Transverse colon (tissue), 4 donors: ENCODE results near the gene MN1. TPM values are rescaled to one million over a fixed set of nuclear protein-coding genes. Genes with fewer than 3 reads are reported as not detected.

Source experiments
- DNase-seq: peaks from one replicate; pipeline ENCODE4 v3.0.0-alpha.2; 2019
- H3K27ac ChIP-seq, 4 donors: fragments of 200-600 bp; sonication (generic); 2 replicates each; pipeline ENCODE4 v1.5.1; 2016 to 2018; ENCODE audit warnings: inconsistent platforms in 4 of 4
- H3K27me3 ChIP-seq: fragments of 200-600 bp; sonication (generic); 2 replicates; pipeline ENCODE4 v1.5.1; 2017; ENCODE audit warnings: inconsistent platforms
- H3K36me3 ChIP-seq, 4 donors: fragments of 200-600 bp; sonication (generic); 2 replicates each; pipeline ENCODE4 v1.5.1; 2017 to 2019; ENCODE audit warnings: inconsistent platforms in 4 of 4
- H3K4me1 ChIP-seq, 4 donors: fragments of 200-600 bp; sonication (generic); 2 replicates each; pipeline ENCODE4 v1.5.1; 2017 to 2020; ENCODE audit warnings: inconsistent platforms in 4 of 4
- H3K4me3 ChIP-seq, 4 donors: fragments of 200-600 bp; sonication (generic); 1 replicate in 1 of 4; 2 replicates in 3 of 4; pipeline versions ENCODE4 v1.5.1 to v1.6.1; 2017 to 2019; ENCODE audit warnings: inconsistent platforms in 4 of 4
- H3K9me3 ChIP-seq, 2 donors: fragments of 200-600 bp; sonication (generic); 2 replicates each; pipeline ENCODE4 v1.5.1; 2017 to 2019; ENCODE audit warnings: inconsistent platforms in 2 of 2
- EP300 ChIP-seq: sonication (generic); formaldehyde crosslinking; IDR thresholded peaks from one replicate; pipeline ENCODE4 v1.6.1; 2017; ENCODE audit warnings: antibody characterized with exemption, low read depth
- POLR2A ChIP-seq: fragments of 450-650 bp; IDR thresholded peaks from one replicate; pipeline ENCODE4 v1.6.1; 2016; ENCODE audit warnings: antibody characterized with exemption, mild to moderate bottlenecking, moderate library complexity
- POLR2AphosphoS5 ChIP-seq, 3 donors: sonication (generic); formaldehyde crosslinking; IDR thresholded peaks; one replicate each; pipeline ENCODE4 v1.6.1; 2016; ENCODE audit warnings: antibody characterized with exemption in 3 of 3
- WGBS, 2 donors: methylation state at CpG; one replicate each; pipeline ENCODE4 v1.1.5; 2018; ENCODE audit warnings: low coverage in 1 of 2; 5-methylcytosine and 5-hydroxymethylcytosine counted together
- in situ Hi-C, 4 donors: fragments of 200-750 bp; cut with MboI; loops; one replicate each; pipeline versions ENCODE4 v1.15.0 to v1.15.1; 2017; ENCODE audit warnings: low sequenced_read_pairs in 3 of 4, low pct_ligation_motif_present in 1 of 4, low pct_unique_long_range_greater_than_20kb in 1 of 4
- intact Hi-C: fragments of 100-400 bp; cut with DNase I; formaldehyde crosslinking; loops from one replicate; pipeline ENCODE4 v1.15.1; 2023; ENCODE audit warnings: low total_unique reads
- total RNA-seq, 4 donors: library from RNA; depleted of rRNA; stranded (reverse); fragments of >200 nt; gene quantifications; one replicate each; pipeline ENCODE4 v1.1.0, GENCODE V29; 2016
- TF ChIP-seq, protein P1 (sequence below), 5 experiments: fragments of 200-600 bp in 3 of 5; fragments of 450-650 bp in 2 of 5; sonication (generic) in 3 of 5; IDR thresholded peaks; 1 replicate in 2 of 5; 2 replicates in 3 of 5; pipeline ENCODE4 v1.5.1; 2016 to 2017; ENCODE audit warnings: antibody characterized with exemption in 5 of 5, inconsistent platforms in 3 of 5, mild to moderate bottlenecking in 2 of 5, moderate library complexity in 1 of 5

The MN1 gene
- total RNA-seq, 4 donors from 2014 or later: 1.1 to 4.2 (median 3.0) TPM

DNA sequence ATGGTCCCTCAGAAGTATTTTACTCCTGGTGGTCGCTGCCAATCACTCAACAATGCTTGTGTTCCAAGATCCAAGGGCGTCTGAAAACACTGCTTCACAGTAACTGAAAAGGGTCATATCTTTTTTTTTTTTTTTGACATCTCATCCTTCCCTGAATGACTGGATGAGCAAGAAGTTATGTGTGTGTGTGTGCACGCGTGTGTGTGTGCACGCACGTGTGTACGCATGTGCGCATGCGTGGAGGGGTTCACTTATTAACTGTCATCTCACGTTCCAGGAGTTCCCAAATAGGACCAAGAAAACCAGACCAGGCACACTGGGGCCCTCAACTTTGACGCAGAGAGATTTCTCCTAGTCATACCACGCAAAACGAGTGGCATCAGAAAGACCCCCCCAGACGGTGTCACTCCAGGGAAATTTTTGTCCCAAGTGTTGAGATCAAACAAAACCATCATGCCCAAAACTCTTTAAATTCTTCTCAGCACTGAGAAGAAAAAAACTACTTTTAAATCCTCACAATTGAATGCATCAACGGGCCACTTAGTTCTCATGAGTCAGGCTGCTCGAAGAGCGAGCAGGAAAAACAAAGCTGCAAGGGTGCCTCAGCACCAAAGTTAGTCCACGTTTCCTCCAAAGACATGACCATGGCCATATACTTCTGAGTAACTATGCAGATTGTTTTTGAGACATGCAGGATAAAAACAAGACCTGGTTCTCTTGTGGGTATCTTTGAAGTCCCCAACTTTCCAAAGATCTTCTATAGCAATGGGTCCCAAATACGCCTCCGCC lies 12.9 kb downstream of the MN1 start:
- in situ Hi-C loops: no loop called here
- no peaks in the 10 kb centered on the region for H3K9me3 ChIP-seq
- peaks cover 0 to 3% (median 2%) of the 10 kb centered on the region in 4 donors for H3K4me1 ChIP-seq
- TF ChIP-seq POLR2AphosphoS5 (IDR thresholded peaks at IDR 0.05): no peak
- no peak for TF ChIP-seq EP300
- TF ChIP-seq, protein P1, sequence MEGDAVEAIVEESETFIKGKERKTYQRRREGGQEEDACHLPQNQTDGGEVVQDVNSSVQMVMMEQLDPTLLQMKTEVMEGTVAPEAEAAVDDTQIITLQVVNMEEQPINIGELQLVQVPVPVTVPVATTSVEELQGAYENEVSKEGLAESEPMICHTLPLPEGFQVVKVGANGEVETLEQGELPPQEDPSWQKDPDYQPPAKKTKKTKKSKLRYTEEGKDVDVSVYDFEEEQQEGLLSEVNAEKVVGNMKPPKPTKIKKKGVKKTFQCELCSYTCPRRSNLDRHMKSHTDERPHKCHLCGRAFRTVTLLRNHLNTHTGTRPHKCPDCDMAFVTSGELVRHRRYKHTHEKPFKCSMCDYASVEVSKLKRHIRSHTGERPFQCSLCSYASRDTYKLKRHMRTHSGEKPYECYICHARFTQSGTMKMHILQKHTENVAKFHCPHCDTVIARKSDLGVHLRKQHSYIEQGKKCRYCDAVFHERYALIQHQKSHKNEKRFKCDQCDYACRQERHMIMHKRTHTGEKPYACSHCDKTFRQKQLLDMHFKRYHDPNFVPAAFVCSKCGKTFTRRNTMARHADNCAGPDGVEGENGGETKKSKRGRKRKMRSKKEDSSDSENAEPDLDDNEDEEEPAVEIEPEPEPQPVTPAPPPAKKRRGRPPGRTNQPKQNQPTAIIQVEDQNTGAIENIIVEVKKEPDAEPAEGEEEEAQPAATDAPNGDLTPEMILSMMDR (IDR thresholded peaks at IDR 0.05): no peak
- no peak for TF ChIP-seq POLR2A
- 87 to 96% methylated on average over 9 to 20 of the region's 20 CpGs for WGBS, 2 donors
- no peaks in the 10 kb centered on the region for H3K36me3 ChIP-seq
- H3K27me3 ChIP-seq: no peaks in the 10 kb centered on the region
- no peak overlapping the region for H3K4me3 ChIP-seq
- DNase-seq: no peak
- intact Hi-C loops: no loop called here
- no peak overlapping the region for H3K27ac ChIP-seq

DNA sequence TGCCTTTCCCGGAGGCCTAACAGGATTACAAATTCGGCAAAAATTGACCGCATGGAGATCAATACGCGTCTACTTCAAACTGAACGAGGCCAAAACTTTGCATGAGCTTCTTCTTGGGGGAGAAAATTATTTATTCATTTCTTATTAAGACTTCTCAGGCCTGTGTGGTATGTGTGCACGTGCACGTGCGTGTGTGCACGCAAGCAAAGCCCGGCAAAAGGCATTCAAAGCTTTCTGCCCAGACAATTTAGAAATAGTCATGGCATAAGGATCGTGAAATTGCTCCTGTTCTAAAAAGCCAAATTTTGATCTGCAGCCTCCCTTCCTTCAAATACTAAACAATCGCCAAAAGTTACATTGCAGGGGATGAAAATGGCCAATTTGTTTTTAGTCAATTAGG lies 14.6 kb downstream of the MN1 start:
- in situ Hi-C loops (no loop called here), intact Hi-C loops (no loop called here)
- Histone ChIP-seq H3K4me1 (peaks cover 0 to 3% (median 2%) of the 10 kb centered on the region in 4 donors), H3K36me3 (no peaks in the 10 kb centered on the region), H3K27me3 (no peaks in the 10 kb centered on the region), H3K27ac (peak overlapping the region in 3 of 4 donors; percentile 9 to 77 (median 31)), H3K9me3 (no peaks in the 10 kb centered on the region), H3K4me3 (no peak overlapping the region)
- no peak for TF ChIP-seq EP300
- TF ChIP-seq, protein P1 (IDR thresholded peaks at IDR 0.05): no peak
- TF ChIP-seq POLR2AphosphoS5 (IDR thresholded peaks at IDR 0.05): no peak
- TF ChIP-seq POLR2A: no peak
- 80 to 88% methylated on average over 8 to 13 of the region's 13 CpGs for WGBS, 2 donors
- no peak for DNase-seq

DNA sequence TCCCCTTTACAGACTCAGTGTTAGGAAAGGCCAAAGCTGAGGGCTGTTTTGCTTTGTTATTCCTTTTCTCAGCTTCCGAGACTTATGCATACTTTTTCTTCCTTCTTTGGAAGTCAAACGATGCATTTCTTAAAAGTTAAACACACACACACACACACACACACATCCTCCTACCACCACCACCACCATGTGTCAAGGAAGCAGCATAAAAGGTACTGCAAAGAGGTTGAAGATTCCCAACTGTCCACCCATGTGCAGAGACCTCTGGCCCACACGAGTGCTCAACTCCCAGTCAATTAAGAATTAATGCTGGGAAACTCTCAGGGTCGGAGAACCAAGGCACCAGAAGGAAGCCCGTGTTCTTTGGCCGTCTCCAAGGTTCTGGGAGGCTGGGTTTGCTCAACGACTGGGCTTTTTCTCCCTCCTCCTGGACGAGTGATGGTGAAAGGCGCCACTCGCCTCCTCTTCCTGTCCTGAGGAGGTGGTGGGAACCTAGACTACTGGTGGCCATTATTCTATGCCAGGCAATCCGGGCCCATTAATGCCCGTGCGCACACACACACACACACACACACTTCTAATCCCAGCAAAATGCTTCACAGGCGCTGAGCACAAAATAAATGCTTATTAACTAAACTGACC lies 15.1 kb downstream of the MN1 start:
- Histone ChIP-seq H3K4me3 (no peak overlapping the region), H3K36me3 (no peaks in the 10 kb centered on the region), H3K9me3 (no peaks in the 10 kb centered on the region), H3K4me1 (peaks cover 0 to 3% (median 2%) of the 10 kb centered on the region in 4 donors), H3K27me3 (no peaks in the 10 kb centered on the region), H3K27ac (peak overlapping the region; percentile 31 to 77 (median 64))
- 57 to 72% methylated on average over 2 to 14 of the region's 14 CpGs for WGBS, 2 donors
- TF ChIP-seq, protein P1 (IDR thresholded peaks at IDR 0.05): no peak
- TF ChIP-seq POLR2AphosphoS5 (IDR thresholded peaks at IDR 0.05): no peak
- TF ChIP-seq POLR2A: no peak
- TF ChIP-seq EP300: no peak
- in situ Hi-C loops (no loop called here), intact Hi-C loops (no loop called here)
- DNase-seq: no peak

DNA sequence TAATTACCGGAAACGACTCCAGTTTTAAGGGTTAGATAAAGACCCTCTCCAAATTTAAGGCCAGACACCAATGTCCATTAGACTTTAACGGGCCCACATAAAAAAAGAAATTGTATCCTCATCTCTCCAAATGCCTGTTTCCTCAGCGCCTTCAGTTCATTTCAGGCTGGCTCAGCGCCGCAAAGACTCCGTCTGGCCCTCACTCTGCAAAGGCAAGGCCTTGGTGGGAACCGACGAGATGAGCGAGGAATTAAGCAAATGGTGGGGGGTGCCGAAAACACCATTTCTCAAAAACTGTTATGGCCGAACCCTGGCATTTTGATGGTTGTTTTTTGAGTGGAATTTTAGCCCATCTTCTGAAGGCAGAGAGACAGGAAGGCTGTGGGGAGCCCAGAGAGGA lies 15.7 kb downstream of the MN1 start:
- DNase-seq: no peak
- Histone ChIP-seq H3K27ac (peak overlapping the region; percentile 31 to 77 (median 64)), H3K9me3 (no peaks in the 10 kb centered on the region), H3K36me3 (no peaks in the 10 kb centered on the region), H3K4me1 (peaks cover 0 to 3% (median 2%) of the 10 kb centered on the region in 4 donors), H3K4me3 (no peak overlapping the region), H3K27me3 (no peaks in the 10 kb centered on the region)
- TF ChIP-seq, protein P1 (IDR thresholded peaks at IDR 0.05): no peak
- TF ChIP-seq EP300 (no peak), POLR2AphosphoS5 (IDR thresholded peaks at IDR 0.05) (no peak), POLR2A (no peak)
- in situ Hi-C loops (no loop called here), intact Hi-C loops (no loop called here)
- WGBS, 2 donors: 57 to 69% methylated on average over 7 to 12 of the region's 12 CpGs
